ENCODE measurements around the gene ZNF558. TPM values are rescaled to one million over a fixed set of nuclear protein-coding genes. Genes with fewer than 3 reads are reported as not detected.

The ZNF558 gene
- 10 to 100 TPM; 21.9 to 32.7 TPM for total RNA-seq
- polyA plus RNA-seq: 10 to 100 TPM; 11.3 to 14.4 TPM
- long read RNA-seq, donor 1, partial matches to known transcripts: 0 of 1 reads
- long read RNA-seq, donor 1, other reads (novel, unspliced or antisense): 0 of 1 reads
- long read RNA-seq, donor 2, partial matches to known transcripts: 0 of 2 reads
- long read RNA-seq, donor 2, other reads (novel, unspliced or antisense): 0 of 2 reads
- long read RNA-seq, donor 3: 0 reads
- long read RNA-seq, donor 4: 0 reads
- long read RNA-seq, donor 5, full-length matches to known transcripts: 2 of 2 reads
- long read RNA-seq, donor 5, partial matches to known transcripts: 0 of 2 reads
- long read RNA-seq, donor 5, other reads (novel, unspliced or antisense): 0 of 2 reads

- Histone ChIP-seq H3K27ac (ENCODE audit: low read depth in 1 of 2, low read length in 1 of 2) (peak within 1 kb of the TSS; percentile 93 to 99), H3K4me3 (peak within 1 kb of the TSS; percentile 98), H3K9ac (ENCODE audit: insufficient read depth in 1 of 2, low read length in 2 of 2) (peak within 1 kb of the TSS; percentile 84 to 90), H3K27me3 (ENCODE audit: control insufficient read depth in 3 of 3, insufficient read depth in 3 of 3, low read length in 2 of 3) (no peaks in the 10 kb centered on the region), H3K36me3 (ENCODE audit: control insufficient read depth in 4 of 4, insufficient read depth in 4 of 4, low read length in 4 of 4) (peaks cover 0 to 24% (median 8%) of the 10 kb centered on the region in 4 donors), H3K4me1 (ENCODE audit: control insufficient read depth in 5 of 5, insufficient read depth in 5 of 5, low read length in 5 of 5) (peaks cover 2 to 8% (median 4%) of the 10 kb centered on the region in 5 donors), H3K9me3 (ENCODE audit: control insufficient read depth in 4 of 4, insufficient read depth in 3 of 4, low read length in 3 of 4) (no peaks in the 10 kb centered on the region)
- 1% methylated on average over 63 to 78 of the region's 78 CpGs for WGBS, 2 donors
- TF ChIP-seq CTCF (IDR thresholded peaks at IDR 0.05; ENCODE audit: control extremely low read depth, extremely low read depth): peak; percentile 20
- DNase-seq: peak; percentile 97 to 99 (median 98)
- ATAC-seq (ENCODE audit: insufficient read depth, low FRiP score): peak; percentile 94
Observed at GRCh38 chr19:8832132-8833021, at the start of gene ZNF558, which contains the start of gene MBD3L1. Gene ZNF558, minus strand, starts transcription at chr19:8832304. Its CDS starts 9,645 bp downstream, at chr19:8822659. Gene MBD3L1, plus strand, starts transcription at chr19:8832377. Its CDS starts 10,302 bp downstream, at chr19:8842679.

DNA sequence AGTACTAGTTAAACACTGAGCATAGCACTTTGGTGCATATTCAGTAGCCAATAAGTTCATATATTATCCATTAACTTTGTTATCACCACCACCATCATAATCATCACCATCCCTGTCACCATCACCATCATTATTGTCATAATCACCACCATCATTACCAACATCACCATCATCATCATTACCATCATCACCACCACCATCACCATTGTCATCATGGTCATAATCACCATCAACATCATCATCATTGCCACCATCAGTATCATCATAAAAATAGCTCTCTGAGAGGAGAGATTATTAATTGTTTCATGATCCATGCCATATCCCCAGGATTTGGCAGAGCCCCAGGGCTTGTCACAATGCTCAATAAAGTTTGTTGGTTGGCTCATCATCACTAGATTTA lies 49.4 kb upstream of the ZNF558 start:
- ATAC-seq (ENCODE audit: insufficient read depth, low FRiP score) (no peak), DNase-seq (no peak)
- Histone ChIP-seq H3K27me3 (ENCODE audit: control insufficient read depth in 3 of 3, insufficient read depth in 3 of 3, low read length in 2 of 3) (peaks cover 0 to 2% (median 0%) of the 10 kb centered on the region in 3 donors), H3K9me3 (ENCODE audit: control insufficient read depth in 4 of 4, insufficient read depth in 3 of 4, low read length in 3 of 4) (peaks cover 0 to 28% (median 6%) of the 10 kb centered on the region in 4 donors), H3K4me1 (ENCODE audit: control insufficient read depth in 5 of 5, insufficient read depth in 5 of 5, low read length in 5 of 5) (no peaks in the 10 kb centered on the region), H3K9ac (ENCODE audit: insufficient read depth in 1 of 2, low read length in 2 of 2) (no peak overlapping the region), H3K4me3 (no peak overlapping the region), H3K27ac (ENCODE audit: low read depth in 1 of 2, low read length in 1 of 2) (no peak overlapping the region), H3K36me3 (ENCODE audit: control insufficient read depth in 4 of 4, insufficient read depth in 4 of 4, low read length in 4 of 4) (no peaks in the 10 kb centered on the region)
- no peak for TF ChIP-seq CTCF (IDR thresholded peaks at IDR 0.05; ENCODE audit: control extremely low read depth, extremely low read depth)

- Histone ChIP-seq H3K4me1 (ENCODE audit: control insufficient read depth in 5 of 5, insufficient read depth in 5 of 5, low read length in 5 of 5) (no peaks in the 10 kb centered on the region), H3K36me3 (ENCODE audit: control insufficient read depth in 4 of 4, insufficient read depth in 4 of 4, low read length in 4 of 4) (no peaks in the 10 kb centered on the region), H3K27ac (ENCODE audit: low read depth in 1 of 2, low read length in 1 of 2) (no peak overlapping the region), H3K27me3 (ENCODE audit: control insufficient read depth in 3 of 3, insufficient read depth in 3 of 3, low read length in 2 of 3) (peaks cover 0 to 2% (median 0%) of the 10 kb centered on the region in 3 donors), H3K9me3 (ENCODE audit: control insufficient read depth in 4 of 4, insufficient read depth in 3 of 4, low read length in 3 of 4) (peaks cover 0 to 27% (median 6%) of the 10 kb centered on the region in 4 donors), H3K9ac (ENCODE audit: insufficient read depth in 1 of 2, low read length in 2 of 2) (no peak overlapping the region), H3K4me3 (no peak overlapping the region)
- WGBS, 2 donors: 76 to 77% methylated on average over 2 of the region's 2 CpGs
- no peak for ATAC-seq (ENCODE audit: insufficient read depth, low FRiP score)
- DNase-seq: no peak
- TF ChIP-seq CTCF (IDR thresholded peaks at IDR 0.05; ENCODE audit: control extremely low read depth, extremely low read depth): no peak
Observed at GRCh38 chr19:8880868-8881488, 48.9 kb upstream of the ZNF558 start.
